Ascending aorta (tissue), 2 donors: ENCODE measurements around the gene HOXD12. TPM values are rescaled to one million over a fixed set of nuclear protein-coding genes. Genes with fewer than 3 reads are reported as not detected.

Source experiments
- DNase-seq, 2 donors: peaks; one replicate each; pipeline ENCODE4 v3.0.0-alpha.2; 2019; ENCODE audit warnings: low spot score in 2 of 2
- H3K27ac ChIP-seq, 2 donors: fragments of 200-600 bp; sonication (generic); one replicate each; pipeline ENCODE4 v1.5.1; 2016 to 2017; ENCODE audit warnings: mild to moderate bottlenecking in 1 of 2
- H3K27me3 ChIP-seq: fragments of 200-600 bp; sonication (generic); one replicate; pipeline ENCODE4 v1.5.1; 2017
- H3K36me3 ChIP-seq, 2 donors: fragments of 200-600 bp; sonication (generic); one replicate each; pipeline ENCODE4 v1.5.1; 2016
- H3K4me1 ChIP-seq, 2 donors: fragments of 200-600 bp; sonication (generic); one replicate each; pipeline ENCODE4 v1.5.1; 2016 to 2017; ENCODE audit warnings: mild to moderate bottlenecking in 1 of 2
- H3K4me3 ChIP-seq, 2 donors: fragments of 200-600 bp; sonication (generic); one replicate each; pipeline ENCODE4 v1.5.1; 2016 to 2017; ENCODE audit warnings: mild to moderate bottlenecking in 1 of 2
- H3K9me3 ChIP-seq, 2 donors: fragments of 200-600 bp; sonication (generic); one replicate each; pipeline ENCODE4 v1.5.1; 2016
- intact Hi-C: fragments of 100-400 bp; cut with DNase I; formaldehyde crosslinking; loops from one replicate; pipeline ENCODE4 v1.15.1; 2023
- total RNA-seq: library from RNA; depleted of rRNA; stranded (reverse); fragments of >200 nt; gene quantifications from one replicate; pipeline ENCODE4 v1.1.0, GENCODE V29; 2016
- TF ChIP-seq, protein P1 (sequence below), 3 experiments: fragments of 200-600 bp in 2 of 3; fragments of 450-650 bp in 1 of 3; sonication (generic) in 2 of 3; IDR thresholded peaks; one replicate each; pipeline ENCODE4 v1.5.1; 2016 to 2019; ENCODE audit warnings: antibody characterized with exemption in 3 of 3, mild to moderate bottlenecking in 1 of 3, moderate library complexity in 1 of 3

The HOXD12 gene
- total RNA-seq, 1 donor from 2014 or later: not detected

DNA sequence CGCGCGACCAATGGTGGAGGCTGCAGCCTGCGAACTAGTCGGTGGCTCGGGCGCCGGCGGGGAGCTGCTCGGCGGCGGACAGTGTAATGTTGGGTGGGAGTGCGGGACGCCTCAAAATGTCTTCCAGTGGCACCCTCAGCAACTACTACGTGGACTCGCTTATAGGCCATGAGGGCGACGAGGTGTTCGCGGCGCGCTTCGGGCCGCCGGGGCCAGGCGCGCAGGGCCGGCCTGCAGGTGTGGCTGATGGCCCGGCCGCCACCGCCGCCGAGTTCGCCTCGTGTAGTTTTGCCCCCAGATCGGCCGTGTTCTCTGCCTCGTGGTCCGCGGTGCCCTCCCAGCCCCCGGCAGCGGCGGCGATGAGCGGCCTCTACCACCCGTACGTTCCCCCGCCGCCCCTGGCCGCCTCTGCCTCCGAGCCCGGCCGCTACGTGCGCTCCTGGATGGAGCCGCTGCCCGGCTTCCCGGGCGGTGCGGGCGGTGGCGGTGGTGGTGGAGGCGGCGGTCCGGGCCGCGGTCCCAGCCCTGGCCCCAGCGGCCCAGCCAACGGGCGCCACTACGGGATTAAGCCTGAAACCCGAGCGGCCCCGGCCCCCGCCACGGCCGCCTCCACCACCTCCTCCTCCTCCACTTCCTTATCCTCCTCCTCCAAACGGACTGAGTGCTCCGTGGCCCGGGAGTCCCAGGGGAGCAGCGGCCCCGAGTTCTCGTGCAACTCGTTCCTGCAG lies 23.3 kb downstream of the HOXD12 start, which contains the start of gene HOXD9:
TSS of gene HOXD9 (plus strand) at position 37 of the 728 bp plus-strand sequence. CDS start at position 87, 50 bp downstream.
- Histone ChIP-seq H3K27me3 (peaks cover 13% of the 10 kb centered on the region), H3K4me3 (peak within 1 kb of the TSS; percentile 67 to 81)

DNA sequence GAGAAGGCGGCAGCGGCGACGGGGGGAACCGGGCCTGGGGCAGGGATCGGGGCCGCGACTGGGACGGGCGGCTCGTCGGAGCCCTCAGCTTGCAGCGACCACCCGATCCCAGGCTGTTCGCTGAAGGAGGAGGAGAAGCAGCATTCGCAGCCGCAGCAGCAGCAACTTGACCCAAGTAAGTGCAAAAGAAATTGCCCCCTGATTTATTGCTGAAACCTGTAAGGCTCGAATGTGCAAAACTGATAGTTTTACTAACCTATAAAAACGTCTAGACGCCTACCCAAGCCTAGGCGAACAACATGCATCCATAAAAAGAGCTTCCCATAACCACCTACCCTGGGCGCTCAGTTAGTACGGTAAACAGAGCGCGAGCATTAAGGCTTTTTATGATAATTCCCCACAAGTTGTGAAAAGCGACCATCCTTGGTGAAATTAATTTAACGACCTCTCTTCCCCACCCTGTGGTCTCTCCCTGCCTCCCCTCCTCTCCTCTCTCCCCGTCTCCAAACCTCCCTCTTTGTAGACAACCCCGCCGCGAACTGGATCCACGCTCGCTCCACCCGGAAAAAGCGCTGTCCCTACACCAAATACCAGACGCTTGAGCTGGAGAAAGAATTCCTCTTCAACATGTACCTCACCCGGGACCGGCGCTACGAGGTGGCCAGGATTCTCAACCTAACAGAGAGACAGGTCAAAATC lies 24.0 kb downstream of the HOXD12 start:
- peaks cover 9% of the 10 kb centered on the region for H3K27me3 ChIP-seq
- H3K27ac ChIP-seq: no peak overlapping the region
- peak overlapping the region; percentile 67 to 81 for H3K4me3 ChIP-seq
- DNase-seq: no peak
- no peaks in the 10 kb centered on the region for H3K9me3 ChIP-seq
- H3K4me1 ChIP-seq: peaks cover 11 to 12% of the 10 kb centered on the region in 2 donors
- intact Hi-C loops: loop anchor here (5.0 to 10.0 kb wide), 2 partner anchors 41 to 1211 kb away; partner anchors contain the start of gene EVX2
- TF ChIP-seq, protein P1, sequence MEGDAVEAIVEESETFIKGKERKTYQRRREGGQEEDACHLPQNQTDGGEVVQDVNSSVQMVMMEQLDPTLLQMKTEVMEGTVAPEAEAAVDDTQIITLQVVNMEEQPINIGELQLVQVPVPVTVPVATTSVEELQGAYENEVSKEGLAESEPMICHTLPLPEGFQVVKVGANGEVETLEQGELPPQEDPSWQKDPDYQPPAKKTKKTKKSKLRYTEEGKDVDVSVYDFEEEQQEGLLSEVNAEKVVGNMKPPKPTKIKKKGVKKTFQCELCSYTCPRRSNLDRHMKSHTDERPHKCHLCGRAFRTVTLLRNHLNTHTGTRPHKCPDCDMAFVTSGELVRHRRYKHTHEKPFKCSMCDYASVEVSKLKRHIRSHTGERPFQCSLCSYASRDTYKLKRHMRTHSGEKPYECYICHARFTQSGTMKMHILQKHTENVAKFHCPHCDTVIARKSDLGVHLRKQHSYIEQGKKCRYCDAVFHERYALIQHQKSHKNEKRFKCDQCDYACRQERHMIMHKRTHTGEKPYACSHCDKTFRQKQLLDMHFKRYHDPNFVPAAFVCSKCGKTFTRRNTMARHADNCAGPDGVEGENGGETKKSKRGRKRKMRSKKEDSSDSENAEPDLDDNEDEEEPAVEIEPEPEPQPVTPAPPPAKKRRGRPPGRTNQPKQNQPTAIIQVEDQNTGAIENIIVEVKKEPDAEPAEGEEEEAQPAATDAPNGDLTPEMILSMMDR (IDR thresholded peaks at IDR 0.05): no peak
- H3K36me3 ChIP-seq: no peaks in the 10 kb centered on the region

More for the DNA sequence above, 23.3 kb downstream of the HOXD12 start, which contains the start of gene HOXD9:
- Histone ChIP-seq H3K9me3 (no peaks in the 10 kb centered on the region), H3K36me3 (no peaks in the 10 kb centered on the region), H3K4me1 (peaks cover 11 to 12% of the 10 kb centered on the region in 2 donors), H3K27ac (no peak within 1 kb of the TSS)
- TF ChIP-seq, protein P1 (IDR thresholded peaks at IDR 0.05): no peak
- no peak for DNase-seq
- intact Hi-C loops: loop anchor here (5.0 to 10.0 kb wide), 2 partner anchors 41 to 1212 kb away; partner anchors contain the start of gene EVX2

DNA sequence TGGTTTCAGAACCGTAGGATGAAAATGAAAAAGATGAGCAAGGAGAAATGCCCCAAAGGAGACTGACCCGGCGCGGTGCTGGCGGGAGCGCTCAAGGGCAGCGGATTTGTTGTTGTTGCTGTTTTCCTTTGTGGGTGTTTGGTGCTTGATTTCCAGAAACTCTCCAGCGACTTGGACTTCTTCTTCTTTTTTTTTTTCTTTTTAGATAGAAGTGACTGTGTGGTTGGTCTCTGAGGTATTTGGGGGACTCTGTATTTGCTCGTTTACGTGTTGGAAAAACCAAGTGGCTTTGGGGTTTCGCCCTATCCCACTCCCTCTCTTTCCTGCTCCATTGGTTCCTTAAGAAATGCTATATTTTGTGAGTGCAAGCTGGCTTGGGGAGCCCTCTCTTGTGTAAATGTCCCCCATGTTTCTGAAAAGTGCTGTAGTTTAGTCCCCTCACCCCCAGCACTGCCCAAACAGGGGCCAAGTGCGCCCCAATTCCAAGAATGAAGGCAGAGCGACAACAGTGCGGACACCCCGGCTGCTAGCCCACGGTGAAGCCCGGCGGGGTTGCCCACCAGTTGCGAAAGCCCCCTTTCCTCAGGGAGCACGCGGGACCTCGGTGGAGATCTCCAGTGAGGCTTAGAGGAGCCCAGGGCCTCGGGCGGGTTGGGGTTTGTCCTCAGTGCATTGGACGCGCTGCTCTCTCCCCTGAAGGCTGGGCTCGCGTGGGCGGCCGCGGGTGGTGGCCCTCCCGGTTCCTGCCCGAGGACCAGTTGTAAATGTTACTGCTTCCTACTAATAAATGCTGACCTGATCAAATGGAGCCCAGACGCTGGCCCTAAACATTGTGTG lies 24.7 kb downstream of the HOXD12 start:
- TF ChIP-seq, protein P1 (IDR thresholded peaks at IDR 0.05): no peak
- no peaks in the 10 kb centered on the region for H3K9me3 ChIP-seq
- no peak overlapping the region for H3K27ac ChIP-seq
- H3K4me3 ChIP-seq: no peak overlapping the region
- H3K4me1 ChIP-seq: peaks cover 11 to 13% of the 10 kb centered on the region in 2 donors
- DNase-seq: peak in 1 of 2 donors; percentile 62
- peaks cover 9% of the 10 kb centered on the region for H3K27me3 ChIP-seq
- intact Hi-C loops: loop anchor here (5.0 to 10.0 kb wide), 2 partner anchors 42 to 1210 kb away; partner anchors contain the start of gene EVX2
- no peaks in the 10 kb centered on the region for H3K36me3 ChIP-seq

DNA sequence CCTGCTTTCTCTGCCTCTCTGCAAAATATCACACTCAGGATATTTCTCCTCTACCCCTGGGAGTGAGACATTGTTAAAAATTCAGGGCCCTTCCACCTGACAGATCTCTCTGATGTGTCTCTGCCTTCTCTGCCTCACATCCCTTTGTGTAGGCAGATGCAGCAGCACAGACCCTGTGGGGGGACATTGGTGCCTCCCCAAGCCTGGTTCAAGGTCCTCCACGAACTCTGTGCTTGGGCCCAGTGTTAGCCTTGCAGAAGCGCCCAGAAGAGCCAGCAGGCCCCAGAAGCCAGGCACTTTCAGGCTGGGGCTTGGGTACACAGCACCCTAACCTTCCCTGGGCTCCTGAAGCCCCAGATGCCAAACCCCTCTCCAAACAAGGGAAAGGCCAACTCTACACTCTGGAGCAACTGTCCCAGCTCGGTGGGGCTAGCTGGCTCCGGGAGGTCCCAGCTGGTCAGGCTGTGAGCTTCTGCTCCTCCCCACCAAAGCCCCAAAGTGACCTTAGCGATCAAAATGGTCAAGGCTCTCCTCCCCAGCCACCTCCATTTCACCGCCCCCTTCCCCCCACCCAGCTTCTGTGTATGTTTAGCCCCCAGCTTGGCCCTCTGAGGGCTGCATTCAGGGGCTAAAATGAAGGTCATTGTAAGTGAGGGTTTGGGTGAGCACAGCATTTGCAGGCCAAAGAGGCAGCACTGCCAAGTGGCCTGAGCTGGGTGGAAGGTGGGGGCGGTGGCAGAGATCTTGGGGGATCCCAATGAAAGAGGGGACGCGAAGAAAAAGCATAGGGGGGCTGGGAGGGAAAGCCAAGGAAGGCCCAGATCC lies 25.6 kb downstream of the HOXD12 start:
- Histone ChIP-seq H3K36me3 (no peaks in the 10 kb centered on the region), H3K4me3 (no peak overlapping the region), H3K27me3 (peaks cover 8% of the 10 kb centered on the region), H3K27ac (no peak overlapping the region), H3K9me3 (no peaks in the 10 kb centered on the region), H3K4me1 (peaks cover 11 to 14% of the 10 kb centered on the region in 2 donors)
- TF ChIP-seq, protein P1 (IDR thresholded peaks at IDR 0.05): no peak
- DNase-seq: peak in 1 of 2 donors; percentile 53
- intact Hi-C loops: loop anchor here (5.0 to 10.0 kb wide), 5 partner anchors 43 to 1210 kb away; partner anchors contain the start of gene EVX2
